GM18868 (cell line): ENCODE data around the gene GDI1.

ENCODE experiments used
- ATAC-seq: cut with Tn5 transposase; IDR thresholded peaks from one replicate; pipeline ENCODE4 v1.9.1; 2021; ENCODE audit warnings: mild to moderate bottlenecking, moderate library complexity; ENCODE audit not compliant: unreplicated experiment

The GDI1 gene

DNA sequence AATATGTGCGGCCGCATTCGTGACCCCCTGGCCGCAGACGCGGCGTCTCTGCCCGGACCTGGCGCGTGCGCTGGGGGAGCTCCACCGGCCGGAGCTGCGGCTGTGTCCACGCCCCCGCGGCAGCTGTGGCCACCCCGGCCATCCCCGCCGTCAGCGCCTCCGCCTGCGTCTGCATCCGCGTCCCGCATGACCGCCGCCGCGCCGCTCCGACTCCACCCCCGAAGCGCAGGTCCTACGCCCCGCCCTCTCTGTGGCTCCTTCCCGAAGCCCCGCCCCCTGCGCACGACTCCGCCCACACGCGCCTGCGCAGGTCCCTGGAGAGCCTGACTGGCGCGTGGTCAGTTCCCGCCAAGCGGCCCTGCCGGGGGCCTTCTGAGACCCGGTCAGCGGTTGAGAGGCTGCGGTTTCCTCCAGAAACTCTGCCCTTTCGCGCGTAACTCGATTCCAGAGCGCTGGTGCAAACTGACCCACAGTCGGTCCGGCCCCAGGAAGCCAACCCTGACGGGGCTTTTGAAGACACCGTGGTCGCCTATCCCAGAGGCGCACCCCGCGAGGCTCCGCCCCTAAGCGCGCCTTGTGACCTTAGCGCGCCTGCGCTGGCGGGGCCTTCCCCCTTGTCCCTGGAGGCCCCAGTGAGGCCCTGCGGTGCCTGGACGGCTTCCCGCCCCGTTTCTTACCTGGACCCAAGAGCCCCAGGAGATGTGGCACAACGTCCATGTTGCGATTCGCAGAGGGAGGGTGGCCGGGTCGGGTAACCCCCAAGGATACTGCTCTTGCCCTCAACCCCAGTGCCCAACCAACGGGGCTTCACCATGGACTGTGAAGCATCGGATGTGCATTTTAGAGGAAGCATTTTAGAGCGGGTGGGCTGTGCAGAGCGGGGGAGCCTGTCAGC is 42.0 kb downstream of the GDI1 start, which contains the start of gene LAGE3:
LAGE3 (minus strand) TSS at position 554 of the 895 bp plus-strand sequence; CDS start at position 188, 366 bp downstream.
- peak; percentile 89 for ATAC-seq

DNA sequence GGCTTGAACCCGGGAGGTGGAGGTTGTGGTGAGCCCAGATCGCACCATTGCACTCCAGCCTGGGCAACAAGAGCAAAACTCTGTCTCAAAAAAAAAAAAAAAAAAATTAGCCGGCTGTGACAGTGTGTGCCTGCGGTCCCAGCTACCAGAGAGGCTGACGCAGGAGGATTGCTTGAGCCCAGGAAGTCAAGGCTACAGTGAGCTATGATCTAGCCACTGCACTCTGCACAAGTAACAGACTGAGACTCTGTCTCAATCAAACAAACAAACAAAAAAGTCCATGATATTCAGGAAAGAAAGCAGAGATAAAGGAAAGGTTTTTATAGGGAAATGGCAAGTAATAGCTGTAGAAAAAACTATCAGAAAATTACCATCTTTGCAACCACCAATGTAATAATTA is 44.2 kb downstream of the GDI1 start:
- ATAC-seq: no peak

DNA sequence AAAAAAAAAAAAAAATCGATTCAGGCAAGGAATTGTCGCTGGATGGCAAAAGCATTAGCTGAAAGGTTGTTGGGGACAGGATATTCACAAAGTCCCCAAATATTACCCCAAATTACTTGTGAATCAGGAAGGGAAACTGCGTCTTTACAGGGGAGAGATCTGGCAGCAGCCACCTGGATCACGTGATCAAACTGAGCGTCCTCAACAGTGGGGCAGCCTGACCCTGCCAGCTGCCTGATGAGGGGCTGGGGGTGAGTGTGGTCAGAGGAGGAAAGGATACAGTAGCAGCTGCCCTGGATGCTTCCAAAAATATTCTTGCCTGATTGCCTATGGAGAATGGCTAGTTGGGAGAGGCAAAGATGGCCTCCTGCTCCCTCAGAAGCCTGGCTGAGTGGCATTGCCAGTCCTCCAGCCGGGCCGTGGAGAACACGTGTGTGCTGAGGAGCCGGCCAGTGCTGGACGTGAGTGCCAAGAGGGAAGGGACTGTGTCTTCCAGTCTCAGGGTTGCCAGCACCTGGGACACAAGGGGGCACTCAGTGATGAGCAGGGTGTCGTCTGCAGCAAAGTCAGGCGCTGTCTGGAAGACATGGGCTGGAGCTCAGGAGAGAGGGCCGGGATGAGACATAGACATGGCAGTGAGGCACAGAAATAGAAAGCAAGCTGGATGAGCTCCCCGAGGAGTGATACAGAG is 45.1 kb downstream of the GDI1 start:
- no peak for ATAC-seq

DNA sequence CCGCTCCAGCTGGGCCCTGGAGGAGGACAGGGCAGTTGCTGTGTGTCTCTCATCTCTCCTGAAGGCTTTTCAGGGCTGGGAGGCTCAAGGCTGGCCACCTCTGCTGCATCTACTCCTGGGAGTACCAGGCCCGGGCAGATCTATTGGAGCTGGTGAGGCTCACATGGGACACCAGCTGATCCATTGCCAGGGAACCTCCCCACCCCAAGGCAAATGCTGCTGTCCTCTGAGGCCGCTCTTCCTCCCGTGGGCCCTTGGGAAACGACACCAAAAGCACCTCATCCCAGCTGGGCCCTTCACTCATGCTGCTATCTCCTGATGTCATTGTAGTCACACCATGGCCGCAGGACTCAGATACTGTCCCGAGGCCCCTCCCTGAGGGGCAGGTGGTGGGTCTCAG is 45.8 kb downstream of the GDI1 start:
- no peak for ATAC-seq

DNA sequence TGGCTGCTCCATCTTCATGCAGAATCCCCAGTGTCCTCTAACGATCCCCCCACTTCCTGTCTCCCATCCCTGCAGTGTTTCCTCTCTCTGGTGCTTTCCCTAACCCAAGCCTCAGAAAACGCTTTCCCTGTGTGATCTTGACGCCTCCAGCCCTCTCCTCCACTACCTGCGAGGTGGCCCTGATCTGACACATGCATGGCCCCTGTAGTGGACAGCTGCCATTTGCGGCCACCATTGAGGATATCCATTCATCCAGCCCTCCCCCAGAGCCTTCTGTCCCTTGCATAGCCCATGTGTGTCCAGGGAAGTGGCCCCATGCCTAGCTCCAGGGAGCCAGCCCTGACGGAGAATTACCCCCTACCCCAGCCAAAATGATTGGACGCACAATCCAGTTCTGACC is 46.4 kb downstream of the GDI1 start:
- ATAC-seq: no peak

DNA sequence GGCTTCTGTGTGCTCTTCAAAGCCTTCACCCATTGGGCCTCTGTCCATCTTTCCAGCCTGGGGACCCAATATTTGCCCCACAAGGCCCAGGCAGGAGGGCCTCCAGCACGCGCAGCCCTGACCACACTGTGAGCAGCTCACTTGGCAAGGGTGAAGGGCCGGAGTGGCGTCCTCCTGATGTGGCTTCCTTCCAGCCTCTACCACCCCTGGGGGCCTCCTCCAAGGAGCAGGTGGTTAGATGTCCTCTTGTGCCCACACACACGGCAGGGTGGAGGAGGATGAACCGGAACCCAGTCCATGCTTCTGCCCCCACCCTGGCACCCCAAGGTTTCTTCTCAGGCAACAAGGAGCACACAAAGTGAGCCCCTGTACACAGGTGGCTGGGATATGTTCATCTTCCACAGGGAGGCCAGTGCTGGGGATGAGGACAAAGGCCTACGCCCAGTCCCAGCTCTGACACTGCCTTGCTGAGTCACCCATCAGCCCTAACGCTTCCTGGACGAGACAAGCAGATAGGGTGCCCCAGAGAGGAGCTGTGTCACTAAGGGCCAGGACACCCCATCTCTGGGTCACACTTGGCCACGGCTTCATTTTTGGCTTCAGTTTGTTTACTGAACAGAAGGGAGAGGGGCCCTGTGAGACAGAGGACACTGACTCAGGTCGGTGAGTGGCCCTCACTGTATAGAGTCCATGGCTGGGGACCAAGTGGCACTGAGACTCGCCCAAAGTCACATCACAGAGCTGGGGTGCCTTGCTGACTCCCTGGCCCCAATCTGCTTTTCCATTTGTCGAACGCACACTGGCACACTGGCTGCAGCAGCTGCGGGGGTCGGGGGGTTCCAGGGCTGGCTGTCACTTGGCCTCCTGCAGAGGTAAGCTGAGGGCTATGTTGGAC is 47.5 kb downstream of the GDI1 start:
- ATAC-seq: no peak

DNA sequence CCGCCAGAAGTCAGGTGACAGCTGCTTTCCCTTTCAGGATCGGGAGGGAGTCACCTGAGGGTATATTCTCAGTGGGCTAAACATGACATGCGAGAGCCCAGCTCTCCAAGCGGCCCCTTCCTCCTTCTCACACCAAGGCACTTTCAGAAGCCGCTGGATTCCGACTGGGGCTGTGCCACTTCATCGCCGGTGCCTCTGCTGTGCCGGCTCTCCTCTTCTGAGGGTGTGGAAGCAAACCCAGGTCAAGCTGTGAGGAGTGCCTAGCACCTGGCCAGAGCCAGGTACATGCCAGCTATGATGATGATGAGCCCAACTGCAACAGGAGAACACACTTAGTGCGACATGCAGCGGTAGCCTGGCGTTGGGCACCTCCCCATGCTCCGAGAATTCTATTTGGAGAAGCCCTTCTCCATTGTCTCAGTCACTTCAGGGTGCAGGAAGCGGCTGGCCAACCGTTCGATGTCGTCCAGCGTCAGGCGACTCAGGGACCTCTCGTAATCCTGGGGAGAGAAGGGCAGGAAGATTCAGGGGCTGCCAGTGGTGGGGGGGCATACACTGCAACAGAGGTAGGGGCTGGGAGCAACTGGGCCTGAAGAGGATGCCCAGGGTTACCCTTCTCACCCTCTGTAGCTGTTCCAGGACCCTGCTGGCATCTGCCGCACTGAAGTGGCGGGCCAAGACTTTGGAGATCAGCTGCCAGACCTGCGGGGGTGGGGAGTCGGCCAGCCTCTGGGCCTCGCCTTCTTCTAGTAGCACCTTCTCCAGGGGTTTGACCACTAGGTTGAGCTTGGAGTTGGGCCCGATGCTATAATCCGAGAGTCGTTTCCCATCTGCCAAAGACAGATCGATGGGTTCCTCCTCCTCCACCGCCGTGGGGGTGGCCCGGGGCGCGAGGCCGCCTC is 48.4 kb downstream of the GDI1 start:
- no peak for ATAC-seq

DNA sequence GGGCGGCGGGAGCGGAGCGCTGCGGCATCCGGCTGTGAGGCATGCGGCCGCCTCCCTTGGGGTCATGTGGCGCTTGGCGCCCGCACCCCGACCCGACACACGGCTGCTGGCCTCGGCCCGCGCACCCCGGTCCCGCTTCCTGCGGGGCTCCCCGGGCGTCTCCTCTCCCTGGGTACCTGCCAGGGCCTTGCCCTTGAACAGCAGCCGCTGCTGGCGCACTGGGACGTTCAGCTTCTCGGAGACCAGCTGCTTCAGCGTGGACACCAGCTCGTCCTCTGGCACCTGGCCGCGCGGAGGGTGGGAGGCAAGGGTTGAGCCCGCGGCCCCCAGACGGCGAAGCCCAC is 49.1 kb downstream of the GDI1 start:
- ATAC-seq: no peak

DNA sequence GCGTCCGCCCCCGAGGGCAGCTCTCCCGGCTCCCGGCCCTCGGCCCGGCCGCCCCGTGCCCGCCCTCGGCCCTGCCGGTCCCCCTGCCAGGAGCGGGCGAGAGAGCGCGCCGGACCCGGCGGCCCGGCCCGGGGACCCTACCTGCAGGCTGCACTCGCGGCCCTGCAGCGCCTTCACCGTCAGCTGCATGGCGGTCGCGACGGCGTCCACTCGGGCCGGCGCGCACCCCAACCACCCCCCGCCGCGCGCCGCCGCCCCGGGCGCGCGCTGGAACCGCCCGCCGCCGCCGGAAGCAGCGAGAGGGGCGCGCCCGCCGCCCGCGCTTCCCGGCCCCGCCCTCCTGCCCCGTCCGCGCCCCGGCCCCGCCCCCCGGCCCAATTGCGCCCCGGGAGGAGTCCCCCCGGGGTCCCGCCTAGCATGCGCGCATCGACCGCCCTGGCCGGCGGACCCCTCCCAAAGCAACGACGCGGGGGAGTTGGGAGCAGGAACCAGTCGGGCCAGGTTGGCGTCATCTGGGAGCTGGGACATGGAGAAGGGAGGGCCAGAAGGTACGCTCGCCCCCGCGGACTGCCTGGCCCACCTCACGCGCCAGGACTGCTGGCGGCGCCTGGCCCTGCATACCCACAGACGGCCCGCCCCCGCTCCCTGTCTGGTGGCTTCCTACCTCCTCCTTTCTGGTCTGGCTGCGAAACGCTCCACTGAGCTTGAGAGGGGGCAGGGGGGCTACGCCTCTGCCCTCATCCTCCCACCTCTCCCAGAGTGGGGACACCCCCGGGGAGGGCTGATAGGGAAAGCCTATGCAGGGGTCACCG is 49.6 kb downstream of the GDI1 start, which contains the start of gene UBL4A:
UBL4A (minus strand) TSS at position 220 of the 812 bp plus-strand sequence; CDS start at position 189, 31 bp downstream.
- ATAC-seq: peak; percentile 29

DNA sequence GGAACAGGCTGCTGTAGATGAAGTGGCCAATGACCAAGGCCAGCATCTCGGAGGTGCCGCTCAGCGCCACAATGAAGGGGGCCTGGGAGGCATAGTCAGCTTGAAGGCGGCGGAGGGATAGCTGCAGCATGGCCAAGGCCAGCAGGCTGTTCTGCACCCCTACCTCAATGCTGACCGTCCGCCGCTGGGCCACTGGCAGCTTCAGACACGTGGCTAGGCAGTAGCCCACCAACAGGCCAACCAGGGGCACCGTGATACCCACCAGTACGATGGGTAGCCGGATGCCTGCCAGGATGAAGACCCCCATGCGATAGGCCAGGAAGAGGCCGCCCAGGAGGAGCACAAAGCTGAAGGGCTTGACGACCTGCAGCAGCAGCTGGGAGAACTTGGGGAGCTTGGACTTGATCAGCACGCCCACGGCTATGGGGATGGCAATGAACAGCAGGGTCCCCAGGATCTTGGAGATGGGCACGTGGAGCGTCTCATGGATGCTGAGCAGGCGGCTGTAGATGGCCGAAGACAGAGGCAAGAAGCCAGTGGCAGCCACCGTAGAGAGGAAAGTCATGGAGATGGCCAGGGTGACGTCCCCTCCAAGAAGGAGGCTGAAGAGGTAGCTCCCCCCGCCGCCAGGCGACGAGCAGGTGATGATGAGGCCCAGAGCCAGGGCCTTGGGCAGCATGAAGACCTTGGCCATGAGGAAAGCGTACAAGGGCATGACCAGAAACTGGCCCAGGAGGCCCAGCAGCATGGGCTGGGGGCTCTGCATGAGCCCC is 50.8 kb downstream of the GDI1 start:
- no peak for ATAC-seq

DNA sequence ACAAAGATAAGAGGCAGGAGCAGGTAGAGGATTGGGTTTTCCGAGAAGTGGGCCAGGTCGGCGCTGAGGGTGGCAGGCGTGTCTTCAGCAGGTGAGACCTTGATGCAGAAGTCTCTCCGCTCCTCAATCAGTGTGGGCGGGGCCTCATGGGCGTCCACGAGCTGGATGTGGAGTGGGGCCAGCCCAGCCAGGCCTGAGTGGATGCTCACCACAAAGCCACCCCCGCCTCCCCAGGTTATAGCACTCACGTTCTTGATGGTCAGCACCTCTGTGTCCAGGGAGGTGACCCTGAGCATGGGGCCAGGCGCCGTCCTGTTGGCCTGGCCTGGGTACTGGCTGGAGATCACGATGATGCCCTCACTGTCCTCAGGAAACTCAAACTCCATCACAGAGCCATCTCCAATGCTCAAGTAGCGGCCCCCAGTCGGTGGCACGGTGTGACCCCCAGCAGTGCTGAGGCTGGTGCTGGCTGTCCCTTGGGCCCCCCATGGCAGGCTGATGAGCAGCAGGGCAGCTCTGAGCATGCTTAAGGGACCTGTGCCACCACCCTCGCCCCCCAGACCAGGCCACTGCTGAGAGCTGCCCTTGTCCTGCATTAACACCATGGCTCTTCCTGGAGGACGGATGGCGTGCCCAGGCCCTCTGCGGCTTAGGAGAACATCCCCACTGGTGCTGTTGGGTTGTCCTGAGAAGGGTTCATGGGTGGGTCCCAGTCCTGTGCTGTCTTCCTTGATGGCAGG is 51.6 kb downstream of the GDI1 start:
- ATAC-seq: no peak

DNA sequence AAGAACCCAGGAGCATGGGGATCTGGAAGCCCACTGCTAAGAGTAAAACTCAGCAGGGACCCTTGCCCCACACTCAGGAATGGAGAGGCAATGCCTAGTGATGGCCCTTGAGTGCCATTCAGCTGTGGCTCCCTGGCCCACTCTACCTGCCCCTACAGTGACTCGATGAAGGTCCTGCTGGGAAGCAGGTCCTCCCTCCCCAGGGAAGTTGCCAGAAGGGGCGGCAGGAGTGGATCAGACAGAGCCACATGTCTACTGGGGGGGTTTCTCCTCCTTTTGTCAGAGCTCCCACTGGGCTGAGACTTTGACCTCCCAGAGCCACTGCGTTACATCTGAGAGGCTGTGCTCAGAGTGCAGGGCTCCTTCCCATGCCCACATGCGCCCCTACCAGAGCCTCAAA is 52.2 kb downstream of the GDI1 start:
- ATAC-seq: no peak

DNA sequence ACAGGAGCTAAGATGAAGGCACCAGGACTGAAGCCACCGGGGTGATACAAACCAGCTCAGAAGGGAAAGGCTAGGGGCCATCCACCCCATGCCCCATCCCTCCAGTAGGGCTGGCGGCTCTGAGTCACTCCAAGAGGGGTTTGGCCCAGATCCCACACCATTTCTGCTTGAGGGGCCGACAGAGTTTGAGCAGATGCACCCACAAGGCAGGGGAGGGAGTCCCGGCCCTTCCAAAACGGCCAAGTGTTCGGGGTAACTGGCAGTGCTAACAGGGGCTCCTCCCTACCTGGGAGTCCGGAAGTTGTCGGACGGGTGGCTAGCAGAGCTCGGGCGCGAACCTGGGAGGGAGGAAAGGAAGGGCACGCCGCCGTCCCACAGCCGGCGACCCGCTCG is 53.1 kb downstream of the GDI1 start:
- ATAC-seq: peak; percentile 13

DNA sequence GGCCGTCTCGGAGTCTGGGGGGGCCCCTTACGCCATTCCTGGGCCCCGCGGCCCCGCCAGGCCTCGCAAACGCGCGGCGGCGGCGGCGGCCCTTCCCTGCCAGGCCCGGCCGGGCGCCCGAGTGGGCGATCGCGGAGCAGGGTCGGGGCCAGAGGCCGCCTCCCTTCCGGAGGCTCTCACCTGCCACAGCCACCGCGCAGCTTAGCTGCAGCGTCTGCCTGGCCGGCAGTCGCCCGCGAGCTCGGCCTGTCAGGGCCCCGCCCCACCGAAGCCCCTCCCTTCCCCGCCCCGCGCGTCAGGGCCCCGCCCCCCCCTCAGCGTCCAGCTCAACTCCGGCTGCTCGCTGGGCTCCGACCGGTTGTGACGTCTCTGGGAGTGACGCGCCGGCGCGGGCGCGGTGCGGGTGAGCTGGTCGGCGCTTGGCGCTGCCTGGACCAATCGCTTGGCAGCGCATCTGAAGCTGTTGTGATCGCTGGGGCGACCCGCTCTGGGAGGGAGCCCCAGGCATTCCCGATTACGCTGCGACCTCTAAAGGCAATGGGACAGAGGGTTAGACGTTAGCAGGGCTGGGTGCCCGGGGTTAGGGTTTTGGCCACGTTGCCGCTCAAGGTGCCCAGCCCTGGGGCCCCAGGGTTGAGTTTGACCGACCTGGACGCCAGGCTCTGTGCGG is 53.6 kb downstream of the GDI1 start, which contains the start of gene SLC10A3:
SLC10A3 (minus strand) TSS at position 216 of the 670 bp plus-strand sequence. CDS start 1,689 bp downstream, outside the sequence.
- peak; percentile 90 for ATAC-seq
